ENCODE results near the gene COL12A1. TPM values are rescaled to one million over a fixed set of nuclear protein-coding genes. Genes with fewer than 3 reads are reported as not detected.

Gene COL12A1
- 5.5 and 6.6 TPM in 2 replicates for total RNA-seq (2014; rRNA removed; shearing (Covaris generic))

DNA sequence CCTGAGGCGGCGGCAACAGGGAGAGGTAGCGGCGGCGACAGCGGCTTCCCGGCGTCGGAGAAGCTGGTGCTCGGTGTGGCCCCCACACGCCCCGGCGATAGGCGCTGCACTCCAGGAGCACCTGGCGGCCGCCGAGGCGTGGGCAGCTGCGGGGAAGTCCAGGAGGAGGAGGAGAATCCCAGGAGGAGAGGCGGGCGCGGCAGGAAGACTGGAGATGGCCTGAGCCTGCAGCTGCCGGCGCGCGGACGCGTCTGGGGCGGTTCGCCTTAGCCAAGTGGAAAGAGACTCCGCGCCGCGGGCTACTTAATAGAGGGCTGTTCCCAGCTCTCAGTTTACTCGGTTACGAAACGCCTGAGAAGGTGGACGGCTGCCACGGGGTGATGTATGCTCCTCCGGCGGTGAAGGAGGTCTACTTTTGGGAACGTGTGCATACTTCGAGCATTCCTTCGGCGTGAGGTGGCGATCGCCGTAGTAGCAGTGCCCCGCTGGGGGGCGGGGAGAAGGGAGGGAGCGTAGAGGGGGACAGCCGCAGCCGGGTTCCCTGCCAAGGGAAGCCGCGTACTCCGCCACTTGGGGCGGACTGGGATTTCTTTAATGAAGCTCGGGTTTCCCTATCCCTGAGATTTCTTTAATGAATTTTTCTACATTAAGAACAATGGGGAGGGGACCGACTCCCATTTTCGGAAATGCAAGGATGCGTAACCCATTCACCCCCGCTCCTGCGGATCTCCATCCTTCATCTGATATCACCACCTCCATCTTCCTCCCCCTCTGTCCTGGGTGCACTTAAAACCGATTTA, at the start of gene COL12A1:
COL12A1 (minus strand) TSS at position 278 of the 800 bp plus-strand sequence. CDS start 3,261 bp downstream, outside the sequence.
- peak; percentile 94 for DNase-seq (ENCODE audit: low read depth)

DNA sequence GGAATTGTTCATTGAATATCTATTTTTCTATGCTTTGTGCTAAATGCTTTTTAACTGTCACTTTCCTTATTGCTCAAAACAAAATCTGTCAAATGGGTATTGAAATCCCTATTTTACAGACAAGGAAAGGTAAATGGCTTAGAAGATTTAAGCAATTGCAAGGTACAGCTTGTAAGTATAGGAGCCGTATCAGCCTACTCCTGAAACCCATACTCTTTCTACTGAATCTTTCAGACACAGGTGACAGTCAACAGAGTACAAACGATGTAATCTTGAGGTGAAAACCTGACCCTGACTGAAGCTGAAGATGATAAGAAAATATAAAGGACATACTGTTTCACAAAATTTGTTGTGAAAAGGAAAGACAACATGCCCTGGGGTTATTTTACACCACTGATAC, 44.7 kb upstream of the COL12A1 start:
- no peak for DNase-seq (ENCODE audit: low read depth)

DNA sequence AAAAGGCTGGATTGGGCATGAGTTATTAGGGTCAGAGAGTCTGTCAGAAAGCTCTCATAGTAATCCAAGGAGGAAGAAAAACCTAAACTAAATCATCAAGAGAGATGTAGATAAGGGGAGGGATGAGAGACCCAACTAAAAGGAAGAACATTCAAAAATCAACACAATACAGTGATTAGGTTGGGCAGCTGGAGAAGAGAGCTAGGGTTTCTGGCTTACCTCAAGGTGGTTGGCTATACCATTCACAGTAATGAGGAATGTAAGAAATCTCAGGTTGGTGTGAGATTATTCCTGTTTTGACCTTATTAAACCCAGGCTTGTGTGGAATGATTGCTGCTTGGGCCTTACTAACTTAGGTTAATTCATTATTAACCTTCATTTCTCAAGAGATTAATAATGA, 44.0 kb upstream of the COL12A1 start:
- DNase-seq (ENCODE audit: low read depth), result no peak

GRCh38 chr6:75246386-75246785, 40.5 kb upstream of the COL12A1 start:
- no peak for DNase-seq (ENCODE audit: low read depth)

GRCh38 chr6:75244063-75244584, 38.3 kb upstream of the COL12A1 start:
- peak; percentile 17 for DNase-seq (ENCODE audit: low read depth)

- peak; percentile 96 for DNase-seq (ENCODE audit: low read depth)
Measured at GRCh38 chr6:75243333-75244062, 37.6 kb upstream of the COL12A1 start, which contains the start of gene COX7A2. Gene COX7A2 (minus strand): TSS chr6:75243801. CDS start chr6:75243734, 67 bp downstream.

GRCh38 chr6:75236630-75237029, 30.8 kb upstream of the COL12A1 start:
- DNase-seq (ENCODE audit: low read depth), result no peak

GRCh38 chr6:75235271-75235670, 29.4 kb upstream of the COL12A1 start:
- DNase-seq (ENCODE audit: low read depth), result no peak

GRCh38 chr6:75234126-75234865, 28.4 kb upstream of the COL12A1 start:
- no peak for DNase-seq (ENCODE audit: low read depth)

GRCh38 chr6:75233092-75233615, 27.3 kb upstream of the COL12A1 start:
- no peak for DNase-seq (ENCODE audit: low read depth)

DNA sequence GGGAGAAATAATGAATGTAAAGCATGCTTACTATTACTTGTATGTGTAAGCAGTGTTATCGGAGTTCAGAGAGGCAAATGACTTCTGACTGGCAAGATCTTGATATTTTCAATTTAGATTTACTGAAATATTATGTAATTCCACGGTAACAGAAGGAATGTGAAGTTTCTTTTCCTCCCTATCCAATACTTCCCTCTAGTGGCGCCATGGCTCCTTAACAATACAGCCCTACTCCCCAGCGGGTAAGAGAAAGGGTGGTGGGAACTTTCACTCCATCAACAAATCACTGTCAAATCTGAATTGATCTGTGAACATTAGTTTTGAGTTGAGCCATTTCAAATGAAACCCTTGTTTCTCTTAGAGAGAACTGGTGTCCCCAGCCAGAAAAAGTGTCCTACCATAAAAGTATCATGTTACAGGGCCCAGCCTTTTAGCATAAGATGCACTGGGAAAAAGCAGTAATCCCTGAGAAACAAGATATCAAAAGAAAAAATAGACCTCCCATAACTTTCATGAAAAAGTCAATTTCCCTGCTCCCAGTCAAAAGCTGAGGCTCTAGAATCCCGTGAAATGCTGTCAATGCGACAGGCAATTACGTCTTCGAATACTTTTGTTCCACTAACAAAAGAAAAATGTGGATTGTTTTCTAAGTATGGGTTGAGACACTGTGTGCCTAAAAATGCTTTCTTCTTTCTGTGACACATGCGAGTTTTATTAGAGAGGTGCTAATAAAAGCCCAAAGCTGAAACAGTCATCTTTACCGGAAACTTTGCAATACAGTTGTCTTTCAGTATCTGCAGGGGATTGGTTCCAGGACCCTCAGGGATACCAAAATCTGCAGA, 24.9 kb upstream of the COL12A1 start:
- DNase-seq (ENCODE audit: low read depth), result peak; percentile 54

DNA sequence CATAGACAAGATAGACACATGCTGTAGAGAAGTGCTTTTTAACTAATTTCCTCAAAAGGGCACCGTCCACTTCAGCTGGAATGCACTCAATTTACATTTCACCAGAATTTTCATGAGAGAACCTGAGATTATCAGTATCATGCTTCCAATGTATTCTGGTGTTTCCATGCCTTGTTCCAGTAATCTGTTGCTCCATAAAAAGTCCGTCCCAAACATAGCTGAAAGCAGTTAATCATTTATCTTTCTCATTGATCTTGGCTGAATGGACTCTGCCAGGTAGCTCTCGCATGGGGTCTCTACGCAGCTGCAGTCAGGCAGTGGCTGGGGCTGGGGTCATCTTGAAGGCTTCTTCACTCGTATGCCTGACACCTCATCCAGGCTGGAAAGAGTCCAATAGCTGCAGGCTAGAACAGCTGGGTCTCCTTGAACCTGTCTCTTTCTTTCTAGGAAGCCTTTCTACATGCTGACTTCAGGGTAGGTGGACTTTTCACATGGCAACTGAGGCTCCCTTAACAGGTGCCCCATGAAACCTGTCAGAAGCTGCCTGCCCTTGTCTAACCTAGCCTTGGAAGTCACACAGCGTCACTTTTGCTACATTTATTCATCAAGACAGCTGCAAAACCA, 18.6 kb upstream of the COL12A1 start:
- DNase-seq (ENCODE audit: low read depth), result no peak

DNA sequence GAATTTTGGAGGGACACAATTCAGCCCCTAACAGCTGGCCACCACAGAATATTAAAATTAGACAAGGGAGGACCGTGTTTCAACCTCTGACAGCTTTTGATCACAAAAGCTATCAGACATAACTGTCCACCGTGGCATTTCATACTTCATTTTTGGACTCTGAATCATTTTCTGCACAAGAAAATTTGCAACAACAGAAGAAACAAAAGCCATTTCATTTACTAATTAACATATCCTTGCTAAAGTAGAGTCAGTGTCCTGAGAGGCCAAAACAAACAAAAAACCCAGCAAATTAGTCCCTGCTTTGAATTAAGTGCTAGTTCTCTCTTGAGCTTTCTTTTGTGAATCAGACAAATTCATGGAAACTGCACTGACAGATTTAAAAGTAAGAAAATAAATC, 17.6 kb upstream of the COL12A1 start:
- no peak for DNase-seq (ENCODE audit: low read depth)

- no peak for DNase-seq (ENCODE audit: low read depth)
Measured at GRCh38 chr6:75222261-75222660, 16.4 kb upstream of the COL12A1 start.

DNA sequence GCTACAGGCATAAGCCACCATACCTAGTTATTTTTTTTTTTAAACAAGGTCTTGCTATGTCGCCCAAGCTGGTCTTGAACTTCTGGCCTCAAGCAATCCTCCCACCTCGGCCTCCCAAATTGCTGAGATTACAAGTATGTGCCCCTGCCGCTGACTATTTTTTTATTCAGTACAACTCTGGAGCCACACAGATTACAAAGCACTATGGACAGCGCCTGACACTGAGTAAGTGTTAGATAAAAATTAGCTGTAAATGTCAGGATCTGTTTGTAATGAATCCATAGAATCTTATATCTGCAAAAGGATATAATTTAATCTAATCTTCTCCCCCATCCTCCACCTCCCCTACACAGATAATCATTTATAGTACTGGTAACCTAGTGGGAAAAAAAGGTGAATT, 15.3 kb upstream of the COL12A1 start:
- DNase-seq (ENCODE audit: low read depth), result no peak

GRCh38 chr6:75220357-75220756, 14.5 kb upstream of the COL12A1 start:
- no peak for DNase-seq (ENCODE audit: low read depth)

- no peak for DNase-seq (ENCODE audit: low read depth)
Measured at GRCh38 chr6:75219263-75219662, 13.4 kb upstream of the COL12A1 start.

GRCh38 chr6:75217193-75217592, 11.3 kb upstream of the COL12A1 start:
- no peak for DNase-seq (ENCODE audit: low read depth)

GRCh38 chr6:75215291-75215690, 9.4 kb upstream of the COL12A1 start:
- no peak for DNase-seq (ENCODE audit: low read depth)

GRCh38 chr6:75213732-75214131, 7.9 kb upstream of the COL12A1 start:
- DNase-seq (ENCODE audit: low read depth), result no peak
